Measurements from ENCODE around the gene ISG15.

- TF ChIP-seq POLR2A (IDR thresholded peaks at IDR 0.05) (no peak), CTCF (IDR thresholded peaks at IDR 0.05) (no peak), EP300 (IDR thresholded peaks at IDR 0.05; ENCODE audit: low read depth) (no peak), POLR2AphosphoS5 (IDR thresholded peaks at IDR 0.05) (no peak)
Measured at GRCh38 chr1:998995-999724, 14.1 kb upstream of the ISG15 start.
